Fibroblast of lung (primary cell): ENCODE data around the gene MOSMO. TPM values are rescaled to one million over a fixed set of nuclear protein-coding genes. Genes with fewer than 3 reads are reported as not detected.

Experiments used
- DNase-seq, 2 donors: peaks; one replicate each; pipeline versions ENCODE4 v3.0.0 to v3.0.0-alpha.2; 2010; ENCODE audit warnings: low read depth in 2 of 2
- H2AFZ ChIP-seq: 2 replicates; pipeline ENCODE4 v1.5.1; 2012; ENCODE audit warnings: low read length, control low read depth, inconsistent platforms
- H3K27ac ChIP-seq: 2 replicates; pipeline ENCODE4 v1.5.1; 2011; ENCODE audit warnings: low read length, control low read depth; ENCODE audit not compliant: insufficient read depth
- H3K27me3 ChIP-seq: 2 replicates; pipeline ENCODE4 v1.5.1; 2011; ENCODE audit warnings: mild to moderate bottlenecking, low read length; ENCODE audit not compliant: control insufficient read depth, insufficient read depth
- H3K36me3 ChIP-seq: 2 replicates; pipeline ENCODE4 v1.5.1; 2011; ENCODE audit warnings: low read length; ENCODE audit not compliant: control insufficient read depth, insufficient read depth
- H3K4me1 ChIP-seq: 2 replicates; pipeline ENCODE4 v1.5.1; 2011; ENCODE audit warnings: low read length; ENCODE audit not compliant: control insufficient read depth, insufficient read depth; ENCODE audit errors: extremely low read depth
- H3K4me2 ChIP-seq: 2 replicates; pipeline ENCODE4 v1.5.1; 2011; ENCODE audit warnings: low read length, control low read depth; ENCODE audit not compliant: insufficient read depth; ENCODE audit errors: extremely low read depth
- H3K4me3 ChIP-seq, 4 experiments: fragments of 200-600 bp in 1 of 4; sonication (generic) in 1 of 4; replicated peaks in 1 of 4; 2 replicates each; pipeline ENCODE4 v1.5.1; 2011 to 2016; ENCODE audit warnings: low read length in 4 of 4, low read depth in 3 of 4, mild to moderate bottlenecking in 3 of 4, control low read depth in 2 of 4, inconsistent platforms in 1 of 4, mixed read lengths in 1 of 4; ENCODE audit not compliant: insufficient read depth in 1 of 4; ENCODE audit errors: control extremely low read depth in 1 of 4
- H3K79me2 ChIP-seq: 2 replicates; pipeline ENCODE4 v1.5.1; 2012; ENCODE audit warnings: mild to moderate bottlenecking, low read length, inconsistent platforms; ENCODE audit not compliant: control insufficient read depth, insufficient read depth
- H3K9ac ChIP-seq: 2 replicates; pipeline ENCODE4 v1.5.1; 2011; ENCODE audit warnings: mild to moderate bottlenecking, low read length, control low read depth; ENCODE audit not compliant: insufficient read depth
- H3K9me3 ChIP-seq: 2 replicates; pipeline ENCODE4 v1.5.1; 2012; ENCODE audit warnings: low read depth, low read length; ENCODE audit not compliant: control insufficient read depth, insufficient read depth
- H4K20me1 ChIP-seq: 2 replicates; pipeline ENCODE4 v1.5.1; 2011; ENCODE audit warnings: low read length; ENCODE audit not compliant: control insufficient read depth, insufficient read depth; ENCODE audit errors: extremely low read depth
- EZH2 ChIP-seq: IDR thresholded peaks from 2 replicates; pipeline ENCODE4 v1.5.1; 2012; ENCODE audit warnings: low read length, control low read depth, mild to moderate bottlenecking; ENCODE audit errors: missing control alignments
- polyA plus RNA-seq, 2 donors: library from polyadenylated mRNA; depleted of rRNA in 1 of 2; stranded (reverse) in 1 of 2; unstranded in 1 of 2; fragments of >200 nt; gene quantifications; 2 replicates each; pipeline ENCODE4 v1.2.1, GENCODE V29; 2011 to 2012; ENCODE audit warnings: missing spikeins in 1 of 2
- total RNA-seq: library from RNA; depleted of rRNA; stranded (reverse); fragments of >200 nt; gene quantifications from 2 replicates; pipeline ENCODE4 v1.2.1, GENCODE V29; 2014
- TF ChIP-seq, protein P1 (sequence below), 2 donors: IDR thresholded peaks in 1 of 2; conservative IDR thresholded peaks in 1 of 2; 1 replicate in 1 of 2; 2 replicates in 1 of 2; pipeline ENCODE4 v1.5.1; 2011 to 2012; ENCODE audit warnings: low read length in 2 of 2, control low read depth in 1 of 2, inconsistent platforms in 1 of 2, low read depth in 1 of 2, mild to moderate bottlenecking in 1 of 2

MOSMO gene
- total and polyA plus RNA-seq, 2 donors (not counting 1 experiment from before 2014, with no cell fraction given), result 13.7 to 14.0 TPM

DNA sequence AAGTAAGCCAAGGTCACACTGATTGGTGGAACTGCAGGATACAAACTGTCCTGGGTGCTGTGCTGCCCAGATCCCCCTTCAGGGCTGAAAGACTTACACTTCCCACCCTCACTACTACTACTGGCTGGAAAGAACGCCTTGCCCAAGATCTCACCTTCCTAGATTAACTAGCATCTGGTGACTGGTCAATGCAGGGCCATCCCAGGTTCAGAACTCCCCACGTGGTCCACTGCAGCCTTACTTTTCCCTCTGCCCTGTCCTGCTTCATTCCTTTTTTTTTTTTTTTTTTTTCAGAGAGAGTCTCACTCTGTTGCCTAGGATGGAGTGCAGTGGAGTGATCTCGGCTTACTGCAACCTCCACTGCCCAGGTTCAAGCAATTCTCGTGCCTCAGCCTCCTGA lies 4.7 kb upstream of the MOSMO start:
- no peaks in the 10 kb centered on the region for H3K36me3 ChIP-seq
- no peak overlapping the region for H3K27ac ChIP-seq
- peaks cover 8% of the 10 kb centered on the region for H3K4me1 ChIP-seq
- no peak overlapping the region for H3K4me3 ChIP-seq
- DNase-seq, result no peak
- no peak overlapping the region for H3K9ac ChIP-seq
- TF ChIP-seq EZH2, result no peak
- TF ChIP-seq, protein P1, sequence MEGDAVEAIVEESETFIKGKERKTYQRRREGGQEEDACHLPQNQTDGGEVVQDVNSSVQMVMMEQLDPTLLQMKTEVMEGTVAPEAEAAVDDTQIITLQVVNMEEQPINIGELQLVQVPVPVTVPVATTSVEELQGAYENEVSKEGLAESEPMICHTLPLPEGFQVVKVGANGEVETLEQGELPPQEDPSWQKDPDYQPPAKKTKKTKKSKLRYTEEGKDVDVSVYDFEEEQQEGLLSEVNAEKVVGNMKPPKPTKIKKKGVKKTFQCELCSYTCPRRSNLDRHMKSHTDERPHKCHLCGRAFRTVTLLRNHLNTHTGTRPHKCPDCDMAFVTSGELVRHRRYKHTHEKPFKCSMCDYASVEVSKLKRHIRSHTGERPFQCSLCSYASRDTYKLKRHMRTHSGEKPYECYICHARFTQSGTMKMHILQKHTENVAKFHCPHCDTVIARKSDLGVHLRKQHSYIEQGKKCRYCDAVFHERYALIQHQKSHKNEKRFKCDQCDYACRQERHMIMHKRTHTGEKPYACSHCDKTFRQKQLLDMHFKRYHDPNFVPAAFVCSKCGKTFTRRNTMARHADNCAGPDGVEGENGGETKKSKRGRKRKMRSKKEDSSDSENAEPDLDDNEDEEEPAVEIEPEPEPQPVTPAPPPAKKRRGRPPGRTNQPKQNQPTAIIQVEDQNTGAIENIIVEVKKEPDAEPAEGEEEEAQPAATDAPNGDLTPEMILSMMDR (conservative IDR thresholded peaks at IDR 0.05 in 1 of 2, IDR thresholded peaks at IDR 0.05 in 1 of 2; ENCODE audit: low read depth in 1 of 2, low read length in 2 of 2), result no peak
- peaks cover under 1% of the 10 kb centered on the region for H3K79me2 ChIP-seq
- H3K4me2 ChIP-seq, result no peak overlapping the region
- H2AFZ ChIP-seq, result no peak overlapping the region
- no peaks in the 10 kb centered on the region for H3K27me3 ChIP-seq
- H3K9me3 ChIP-seq, result no peaks in the 10 kb centered on the region
- no peaks in the 10 kb centered on the region for H4K20me1 ChIP-seq

DNA sequence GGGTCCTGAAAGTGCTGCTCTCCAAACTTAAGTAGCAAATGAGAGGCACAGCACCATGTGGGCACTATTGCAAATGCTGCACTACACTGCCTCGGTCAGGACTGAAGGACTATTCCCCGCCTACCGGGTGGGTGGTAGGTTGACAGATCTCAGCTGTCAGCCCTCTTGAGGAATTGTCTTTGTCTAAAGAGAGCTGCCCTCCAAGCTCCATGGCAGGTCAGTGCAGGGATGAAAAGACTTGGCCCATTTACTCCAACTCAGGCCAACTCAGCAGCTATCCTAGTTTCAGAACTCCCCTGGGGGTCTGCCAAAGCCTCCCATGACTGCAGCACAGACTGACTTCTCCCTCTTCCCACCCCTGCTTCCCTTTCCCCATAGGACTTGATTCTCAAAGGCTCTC lies 3.6 kb upstream of the MOSMO start:
- Histone ChIP-seq H4K20me1 (no peaks in the 10 kb centered on the region), H2AFZ (no peak overlapping the region), H3K79me2 (peaks cover 12% of the 10 kb centered on the region), H3K9ac (no peak overlapping the region), H3K36me3 (no peaks in the 10 kb centered on the region), H3K9me3 (no peaks in the 10 kb centered on the region), H3K4me1 (peaks cover 8% of the 10 kb centered on the region), H3K27ac (no peak overlapping the region), H3K4me2 (no peak overlapping the region), H3K4me3 (no peak overlapping the region), H3K27me3 (no peaks in the 10 kb centered on the region)
- no peak for DNase-seq
- no peak for TF ChIP-seq EZH2
- TF ChIP-seq, protein P1 (conservative IDR thresholded peaks at IDR 0.05 in 1 of 2, IDR thresholded peaks at IDR 0.05 in 1 of 2; ENCODE audit: low read depth in 1 of 2, low read length in 2 of 2), result no peak

GRCh38 chr16:22005746-22006145 lies 2.2 kb upstream of the MOSMO start:
- Histone ChIP-seq H3K4me1 (peaks cover 8% of the 10 kb centered on the region), H2AFZ (no peak overlapping the region), H3K9me3 (no peaks in the 10 kb centered on the region), H3K27me3 (no peaks in the 10 kb centered on the region), H3K9ac (no peak overlapping the region), H3K4me3 (no peak overlapping the region), H3K27ac (no peak overlapping the region), H4K20me1 (no peaks in the 10 kb centered on the region), H3K36me3 (no peaks in the 10 kb centered on the region), H3K79me2 (peaks cover 20% of the 10 kb centered on the region), H3K4me2 (no peak overlapping the region)
- TF ChIP-seq, protein P1 (conservative IDR thresholded peaks at IDR 0.05 in 1 of 2, IDR thresholded peaks at IDR 0.05 in 1 of 2; ENCODE audit: low read depth in 1 of 2, low read length in 2 of 2), result no peak
- no peak for TF ChIP-seq EZH2
- DNase-seq, result no peak
